WTC11 (cell line): Measurements from ENCODE around the gene POLA1. TPM values are rescaled to one million over a fixed set of nuclear protein-coding genes. Genes with fewer than 3 reads are reported as not detected.

Experiments
- ATAC-seq: fragments of 200-7000 bp; cut with Tn5 transposase; 2 replicates; pipeline ENCODE4 v1.10.0; 2021; ENCODE audit warnings: mild to moderate bottlenecking, moderate library complexity
- CTCF ChIA-PET: fragments of 300-600 bp; sonication (Branson Sonifier 250); formaldehyde crosslinking; loops from one replicate; lab custom pipeline; 2021; ENCODE audit warnings: antibody characterized with exemption; lab: Charles Lee
- POLR2A ChIA-PET: fragments of 350-600 bp; sonication (Branson Sonifier 250); formaldehyde crosslinking; loops from one replicate; lab custom pipeline; 2021; ENCODE audit warnings: antibody characterized with exemption; lab: Charles Lee
- DNase-seq: peaks from one replicate; pipeline ENCODE4 v3.0.0; 2021; ENCODE audit warnings: low spot score
- H3K27ac Mint-ChIP-seq: 2 replicates; pipeline ENCODE4 v1.8.0; 2021; ENCODE audit warnings: mixed read lengths
- H3K27me3 Mint-ChIP-seq: 2 replicates; pipeline ENCODE4 v1.8.0; 2021; ENCODE audit warnings: low read depth, mild to moderate bottlenecking, moderate library complexity, mixed read lengths
- H3K36me3 Mint-ChIP-seq: 2 replicates; pipeline ENCODE4 v1.8.0; 2021; ENCODE audit warnings: mixed read lengths
- H3K4me1 Mint-ChIP-seq: 2 replicates; pipeline ENCODE4 v1.8.0; 2022; ENCODE audit warnings: mixed read lengths
- H3K4me3 Mint-ChIP-seq: 2 replicates; pipeline ENCODE4 v1.8.0; 2021; ENCODE audit warnings: mild to moderate bottlenecking, moderate library complexity, mixed read lengths
- H3K9me3 Mint-ChIP-seq: 2 replicates; pipeline ENCODE4 v1.8.0; 2021; ENCODE audit warnings: mixed read lengths
- ARID4B ChIP-seq: sonication (generic); formaldehyde crosslinking; IDR thresholded peaks from 2 replicates; pipeline ENCODE4 v1.8.0; 2023; ENCODE audit warnings: missing genetic modification reagents, mild to moderate bottlenecking, borderline replicate concordance
- ATF1 ChIP-seq: sonication (generic); formaldehyde crosslinking; IDR thresholded peaks from 2 replicates; pipeline ENCODE4 v1.8.1; 2023; ENCODE audit warnings: mild to moderate bottlenecking, moderate library complexity, missing genetic modification reagents
- ATF3 ChIP-seq: sonication (generic); formaldehyde crosslinking; conservative IDR thresholded peaks from 2 replicates; pipeline ENCODE4 v1.8.1; 2022; ENCODE audit warnings: mild to moderate bottlenecking, missing genetic modification reagents
- EMX1 ChIP-seq: fragments of 250-450 bp; sonication (Bioruptor Pico); IDR thresholded peaks from 2 replicates; pipeline ENCODE4 v1.8.0; 2021; ENCODE audit warnings: mild to moderate bottlenecking
- ETV6 ChIP-seq: sonication (generic); formaldehyde crosslinking; IDR thresholded peaks from 2 replicates; pipeline ENCODE4 v1.8.1; 2022; ENCODE audit warnings: mild to moderate bottlenecking, missing genetic modification reagents
- FOXK1 ChIP-seq: sonication (generic); formaldehyde crosslinking; IDR thresholded peaks from 2 replicates; pipeline ENCODE4 v1.8.0; 2022; ENCODE audit warnings: mild to moderate bottlenecking, moderate library complexity, missing genetic modification reagents
- FOXP1 ChIP-seq: sonication (generic); formaldehyde crosslinking; IDR thresholded peaks from 2 replicates; pipeline ENCODE4 v1.8.0; 2022; ENCODE audit warnings: missing genetic modification reagents, mild to moderate bottlenecking, moderate library complexity, borderline replicate concordance
- GABPB1 ChIP-seq: sonication (generic); formaldehyde crosslinking; IDR thresholded peaks from 2 replicates; pipeline ENCODE4 v1.8.1; 2023; ENCODE audit warnings: mild to moderate bottlenecking, missing genetic modification reagents
- GRHL2 ChIP-seq: fragments of 250-450 bp; sonication (Bioruptor Pico); IDR thresholded peaks from 2 replicates; pipeline ENCODE4 v1.8.0; 2022; ENCODE audit warnings: mild to moderate bottlenecking, moderate library complexity; ENCODE audit not compliant: insufficient replicate concordance, severe bottlenecking
- GTF2I ChIP-seq: fragments of 250-450 bp; sonication (Bioruptor Pico); conservative IDR thresholded peaks from 2 replicates; pipeline ENCODE4 v1.4.0; 2021; ENCODE audit warnings: mild to moderate bottlenecking
- HMGA2 ChIP-seq: fragments of 250-450 bp; sonication (Bioruptor Pico); IDR thresholded peaks from 2 replicates; pipeline ENCODE4 v1.4.0; 2021; ENCODE audit warnings: mild to moderate bottlenecking, moderate library complexity
- IRF2 ChIP-seq: sonication (generic); formaldehyde crosslinking; IDR thresholded peaks from 2 replicates; pipeline ENCODE4 v1.8.0; 2022; ENCODE audit warnings: low read depth, missing genetic modification reagents, borderline replicate concordance
- KAT7 ChIP-seq: sonication (generic); formaldehyde crosslinking; IDR thresholded peaks from 2 replicates; pipeline ENCODE4 v1.8.1; 2023; ENCODE audit warnings: missing genetic modification reagents, mild to moderate bottlenecking, borderline replicate concordance
- TP53 ChIP-seq: sonication (generic); formaldehyde crosslinking; IDR thresholded peaks from 2 replicates; pipeline ENCODE4 v1.8.1; 2023; ENCODE audit warnings: mild to moderate bottlenecking, missing genetic modification reagents
- ZNF425 ChIP-seq: fragments of 250-450 bp; sonication (Bioruptor Pico); conservative IDR thresholded peaks from 2 replicates; pipeline ENCODE4 v1.9.0; 2021; ENCODE audit warnings: mild to moderate bottlenecking
- ZNF671 ChIP-seq: fragments of 250-450 bp; sonication (Bioruptor Pico); IDR thresholded peaks from 2 replicates; pipeline ENCODE4 v1.8.0; 2021; ENCODE audit warnings: mild to moderate bottlenecking
- total RNA-seq: library from RNA; stranded (reverse); gene quantifications from 3 replicates; pipeline ENCODE4 v1.2.3, GENCODE V29; 2021
- TF ChIP-seq, protein P1 (sequence below): sonication (generic); formaldehyde crosslinking; IDR thresholded peaks from 2 replicates; pipeline ENCODE4 v1.8.0; 2022; ENCODE audit warnings: mild to moderate bottlenecking, missing genetic modification reagents
- TF ChIP-seq, protein P2 (sequence below): sonication (generic); formaldehyde crosslinking; IDR thresholded peaks from 2 replicates; pipeline ENCODE4 v1.8.1; 2022; ENCODE audit warnings: low read depth, mild to moderate bottlenecking, moderate library complexity, missing genetic modification reagents, borderline replicate concordance
- TF ChIP-seq, protein P3 (sequence below): sonication (generic); formaldehyde crosslinking; IDR thresholded peaks from 2 replicates; pipeline ENCODE4 v1.8.1; 2023; ENCODE audit warnings: mild to moderate bottlenecking, missing genetic modification reagents
- TF ChIP-seq, protein P4 (sequence below): sonication (generic); formaldehyde crosslinking; IDR thresholded peaks from 2 replicates; pipeline ENCODE4 v1.8.1; 2022; ENCODE audit warnings: mild to moderate bottlenecking, missing genetic modification reagents, moderate library complexity, borderline replicate concordance
- TF ChIP-seq, protein P5 (sequence below): sonication (generic); formaldehyde crosslinking; IDR thresholded peaks from 2 replicates; pipeline ENCODE4 v1.8.1; 2023; ENCODE audit warnings: mild to moderate bottlenecking, missing genetic modification reagents, moderate library complexity

Gene POLA1
- total RNA-seq, 1 experiment from 2014 or later: 29.9 TPM

DNA sequence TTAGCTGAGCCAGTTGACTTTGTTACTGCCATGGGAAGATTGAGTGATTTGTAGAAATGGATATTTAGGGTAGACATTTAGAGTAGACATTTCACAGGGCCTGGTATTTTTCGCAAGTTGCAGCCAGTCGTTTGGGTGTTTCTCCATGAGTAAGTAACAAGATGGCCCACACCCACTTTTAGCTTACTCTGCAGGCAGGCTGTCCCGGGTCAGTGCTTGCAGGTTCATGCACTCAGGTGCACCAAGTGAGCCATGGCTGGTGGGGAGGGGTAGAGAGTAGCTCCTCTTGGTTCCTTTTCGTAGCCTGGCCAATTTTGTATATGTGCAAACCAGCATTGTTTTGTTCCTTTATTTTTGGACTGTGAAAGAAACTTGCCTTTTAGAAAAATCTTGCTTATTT, 145.6 kb downstream of the POLA1 start:
- ATAC-seq: peak; percentile 36; the same call in 1 of the 2 replicates
- no peaks in the 10 kb centered on the region for H3K9me3 Mint-ChIP-seq
- no peaks in the 10 kb centered on the region for H3K27me3 Mint-ChIP-seq
- H3K4me3 Mint-ChIP-seq: no peak overlapping the region
- H3K4me1 Mint-ChIP-seq: peaks cover 6% of the 10 kb centered on the region
- peaks cover 4% of the 10 kb centered on the region; the same call in 1 of the 2 replicates for H3K36me3 Mint-ChIP-seq
- no peak for TF ChIP-seq ATF1 (CRISPR knock-in tag)
- no peak for TF ChIP-seq FOXK1
- TF ChIP-seq, protein P1, sequence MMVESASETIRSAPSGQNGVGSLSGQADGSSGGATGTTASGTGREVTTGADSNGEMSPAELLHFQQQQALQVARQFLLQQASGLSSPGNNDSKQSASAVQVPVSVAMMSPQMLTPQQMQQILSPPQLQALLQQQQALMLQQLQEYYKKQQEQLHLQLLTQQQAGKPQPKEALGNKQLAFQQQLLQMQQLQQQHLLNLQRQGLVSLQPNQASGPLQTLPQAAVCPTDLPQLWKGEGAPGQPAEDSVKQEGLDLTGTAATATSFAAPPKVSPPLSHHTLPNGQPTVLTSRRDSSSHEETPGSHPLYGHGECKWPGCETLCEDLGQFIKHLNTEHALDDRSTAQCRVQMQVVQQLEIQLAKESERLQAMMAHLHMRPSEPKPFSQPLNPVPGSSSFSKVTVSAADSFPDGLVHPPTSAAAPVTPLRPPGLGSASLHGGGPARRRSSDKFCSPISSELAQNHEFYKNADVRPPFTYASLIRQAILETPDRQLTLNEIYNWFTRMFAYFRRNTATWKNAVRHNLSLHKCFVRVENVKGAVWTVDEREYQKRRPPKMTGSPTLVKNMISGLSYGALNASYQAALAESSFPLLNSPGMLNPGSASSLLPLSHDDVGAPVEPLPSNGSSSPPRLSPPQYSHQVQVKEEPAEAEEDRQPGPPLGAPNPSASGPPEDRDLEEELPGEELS: no peak
- no peak for TF ChIP-seq KAT7 (CRISPR knock-in tag)
- no peak for TF ChIP-seq GRHL2 (CRISPR knock-in tag)
- TF ChIP-seq FOXP1 (CRISPR knock-in tag): no peak
- no peak for TF ChIP-seq IRF2 (CRISPR knock-in tag)
- no peak for TF ChIP-seq ETV6 (CRISPR knock-in tag)
- no peak for TF ChIP-seq TP53 (CRISPR knock-in tag)
- TF ChIP-seq ATF3 (CRISPR knock-in tag): no peak
- no peak for TF ChIP-seq GTF2I
- TF ChIP-seq, protein P2, sequence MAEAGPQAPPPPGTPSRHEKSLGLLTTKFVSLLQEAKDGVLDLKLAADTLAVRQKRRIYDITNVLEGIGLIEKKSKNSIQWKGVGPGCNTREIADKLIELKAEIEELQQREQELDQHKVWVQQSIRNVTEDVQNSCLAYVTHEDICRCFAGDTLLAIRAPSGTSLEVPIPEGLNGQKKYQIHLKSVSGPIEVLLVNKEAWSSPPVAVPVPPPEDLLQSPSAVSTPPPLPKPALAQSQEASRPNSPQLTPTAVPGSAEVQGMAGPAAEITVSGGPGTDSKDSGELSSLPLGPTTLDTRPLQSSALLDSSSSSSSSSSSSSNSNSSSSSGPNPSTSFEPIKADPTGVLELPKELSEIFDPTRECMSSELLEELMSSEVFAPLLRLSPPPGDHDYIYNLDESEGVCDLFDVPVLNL (CRISPR knock-in tag): no peak
- TF ChIP-seq, all 79 proteins: peak for 0
- H3K27ac Mint-ChIP-seq: no peak overlapping the region
- ChIA-PET POLR2A (no interaction called here), CTCF (interaction anchor here (0.6 to 1.7 kb wide), 15 partner anchors 8 to 183 kb away, joined by 3 to 6 read pairs (median 4); partner anchors contain the start of gene POLA1)
- DNase-seq: no peak

DNA sequence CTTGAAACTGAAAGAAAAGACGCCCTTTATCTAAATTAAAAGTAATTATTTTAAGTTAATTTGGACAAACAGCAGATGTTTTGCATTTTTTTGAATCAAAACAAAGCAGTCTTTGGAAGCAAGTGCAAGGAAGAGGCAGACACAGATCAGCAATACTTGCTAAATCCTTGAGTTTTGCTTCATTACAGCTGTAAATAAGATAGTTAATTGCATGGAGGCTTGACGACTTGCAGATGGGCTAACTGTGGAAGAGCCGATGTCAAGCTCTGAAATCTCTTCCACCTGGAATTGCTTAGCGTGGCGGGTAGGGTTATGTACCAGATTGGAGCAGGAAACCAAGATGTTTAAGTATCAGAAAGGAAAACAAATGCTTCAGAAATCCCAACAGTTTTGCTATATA, 148.8 kb downstream of the POLA1 start:
- POLR2A ChIA-PET: no interaction called here
- H3K27ac Mint-ChIP-seq: no peak overlapping the region; the same call in 1 of the 2 replicates
- peaks cover 8% of the 10 kb centered on the region; the same call in 1 of the 2 replicates for H3K36me3 Mint-ChIP-seq
- no peaks in the 10 kb centered on the region for H3K27me3 Mint-ChIP-seq
- no peaks in the 10 kb centered on the region for H3K9me3 Mint-ChIP-seq
- TF ChIP-seq GABPB1 (CRISPR knock-in tag): no peak
- TF ChIP-seq, protein P3, sequence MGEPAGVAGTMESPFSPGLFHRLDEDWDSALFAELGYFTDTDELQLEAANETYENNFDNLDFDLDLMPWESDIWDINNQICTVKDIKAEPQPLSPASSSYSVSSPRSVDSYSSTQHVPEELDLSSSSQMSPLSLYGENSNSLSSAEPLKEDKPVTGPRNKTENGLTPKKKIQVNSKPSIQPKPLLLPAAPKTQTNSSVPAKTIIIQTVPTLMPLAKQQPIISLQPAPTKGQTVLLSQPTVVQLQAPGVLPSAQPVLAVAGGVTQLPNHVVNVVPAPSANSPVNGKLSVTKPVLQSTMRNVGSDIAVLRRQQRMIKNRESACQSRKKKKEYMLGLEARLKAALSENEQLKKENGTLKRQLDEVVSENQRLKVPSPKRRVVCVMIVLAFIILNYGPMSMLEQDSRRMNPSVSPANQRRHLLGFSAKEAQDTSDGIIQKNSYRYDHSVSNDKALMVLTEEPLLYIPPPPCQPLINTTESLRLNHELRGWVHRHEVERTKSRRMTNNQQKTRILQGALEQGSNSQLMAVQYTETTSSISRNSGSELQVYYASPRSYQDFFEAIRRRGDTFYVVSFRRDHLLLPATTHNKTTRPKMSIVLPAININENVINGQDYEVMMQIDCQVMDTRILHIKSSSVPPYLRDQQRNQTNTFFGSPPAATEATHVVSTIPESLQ (CRISPR knock-in tag): no peak
- TF ChIP-seq, protein P4, sequence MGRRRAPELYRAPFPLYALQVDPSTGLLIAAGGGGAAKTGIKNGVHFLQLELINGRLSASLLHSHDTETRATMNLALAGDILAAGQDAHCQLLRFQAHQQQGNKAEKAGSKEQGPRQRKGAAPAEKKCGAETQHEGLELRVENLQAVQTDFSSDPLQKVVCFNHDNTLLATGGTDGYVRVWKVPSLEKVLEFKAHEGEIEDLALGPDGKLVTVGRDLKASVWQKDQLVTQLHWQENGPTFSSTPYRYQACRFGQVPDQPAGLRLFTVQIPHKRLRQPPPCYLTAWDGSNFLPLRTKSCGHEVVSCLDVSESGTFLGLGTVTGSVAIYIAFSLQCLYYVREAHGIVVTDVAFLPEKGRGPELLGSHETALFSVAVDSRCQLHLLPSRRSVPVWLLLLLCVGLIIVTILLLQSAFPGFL: no peak
- TF ChIP-seq ZNF671 (CRISPR knock-in tag): no peak
- TF ChIP-seq, protein P5, sequence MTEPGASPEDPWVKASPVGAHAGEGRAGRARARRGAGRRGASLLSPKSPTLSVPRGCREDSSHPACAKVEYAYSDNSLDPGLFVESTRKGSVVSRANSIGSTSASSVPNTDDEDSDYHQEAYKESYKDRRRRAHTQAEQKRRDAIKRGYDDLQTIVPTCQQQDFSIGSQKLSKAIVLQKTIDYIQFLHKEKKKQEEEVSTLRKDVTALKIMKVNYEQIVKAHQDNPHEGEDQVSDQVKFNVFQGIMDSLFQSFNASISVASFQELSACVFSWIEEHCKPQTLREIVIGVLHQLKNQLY (CRISPR knock-in tag): no peak
- TF ChIP-seq EMX1 (CRISPR knock-in tag): no peak
- no peak for TF ChIP-seq TP53 (CRISPR knock-in tag)
- TF ChIP-seq ZNF425 (CRISPR knock-in tag): no peak
- TF ChIP-seq HMGA2: no peak
- no peak for TF ChIP-seq ARID4B (CRISPR knock-in tag)
- no peak for TF ChIP-seq GRHL2 (CRISPR knock-in tag)
- TF ChIP-seq, all 79 proteins: peak for 0
- ATAC-seq: no peak
- peaks cover 16% of the 10 kb centered on the region for H3K4me1 Mint-ChIP-seq
- no peak for DNase-seq
- no peak overlapping the region for H3K4me3 Mint-ChIP-seq
- CTCF ChIA-PET: interaction anchor here (1.0 kb wide), 1 partner anchor 471 kb away, joined by 3 read pairs; no protein-coding TSS in a partner anchor
